Kidney (tissue), 14 donors: ENCODE results near the gene NEK9. TPM values are rescaled to one million over a fixed set of nuclear protein-coding genes. Genes with fewer than 3 reads are reported as not detected.

Experiments used
- DNase-seq, 5 donors: peaks; one replicate each; pipeline ENCODE4 v3.0.0-alpha.2; 2013 to 2020
- FAIRE-seq: peaks from 2 replicates; lab custom pipeline; 2012; peaks lifted over from hg19 to GRCh38; lab: Jason Lieb, UNC
- H3K27ac ChIP-seq, 2 donors: one replicate each; pipeline ENCODE4 v1.7.0; 2013; ENCODE audit warnings: low read depth in 2 of 2, low read length in 2 of 2, inconsistent platforms in 1 of 2
- H3K27me3 ChIP-seq: one replicate; pipeline ENCODE4 v1.7.1; 2013; ENCODE audit warnings: low read length, inconsistent platforms; ENCODE audit not compliant: control insufficient read depth, insufficient read depth
- H3K36me3 ChIP-seq, 3 donors: one replicate each; pipeline versions ENCODE4 v1.7.0 to v1.7.1; 2013; ENCODE audit warnings: low read length in 3 of 3, control low read depth in 1 of 3, inconsistent platforms in 1 of 3; ENCODE audit not compliant: insufficient read depth in 3 of 3, control insufficient read depth in 2 of 3
- H3K4me1 ChIP-seq, 3 donors: one replicate each; pipeline versions ENCODE4 v1.7.0 to v1.7.1; 2013; ENCODE audit warnings: low read length in 3 of 3, inconsistent platforms in 1 of 3, low read depth in 1 of 3; ENCODE audit not compliant: control insufficient read depth in 2 of 3, insufficient read depth in 2 of 3
- H3K4me3 ChIP-seq, 3 donors: one replicate each; pipeline versions ENCODE4 v1.7.0 to v1.8.1; 2013; ENCODE audit warnings: low read length in 3 of 3, control low read depth in 1 of 3, inconsistent platforms in 1 of 3
- H3K9ac ChIP-seq, 3 donors: one replicate each; pipeline versions ENCODE4 v1.7.0 to v1.7.1; 2013; ENCODE audit warnings: low read length in 3 of 3, control low read depth in 1 of 3, inconsistent platforms in 1 of 3
- H3K9me3 ChIP-seq, 3 donors: one replicate each; pipeline versions ENCODE4 v1.7.0 to v1.7.1; 2013; ENCODE audit warnings: low read length in 3 of 3, control low read depth in 1 of 3, inconsistent platforms in 1 of 3; ENCODE audit not compliant: control insufficient read depth in 2 of 3, insufficient read depth in 1 of 3
- intact Hi-C: fragments of 100-400 bp; cut with DNase I; formaldehyde crosslinking; loops from one replicate; pipeline ENCODE4 v1.11.1; 2022
- polyA plus RNA-seq: library from polyadenylated mRNA; stranded (reverse); fragments of 350-450 nt; fragmentation: Illumina TruSeq; extraction: RNeasy Lipid Tissue Mini Kit (QIAGEN cat#74804); gene quantifications from one replicate; pipeline ENCODE4 v1.2.3, GENCODE V29; 2014; ENCODE audit warnings: low read depth, low replicate concordance; ENCODE audit not compliant: insufficient read depth
- total RNA-seq: library from RNA; stranded (reverse); fragmentation: NEBNext Ultra II Directional; extraction: Animal tissue kit (Norgen Biotek cat#: 25700); gene quantifications from one replicate; pipeline ENCODE4 v1.2.1, GENCODE V29; 2021
- TF ChIP-seq, protein P1 (sequence below): IDR thresholded peaks from 3 replicates; pipeline ENCODE4 v1.5.1; 2012; ENCODE audit warnings: mild to moderate bottlenecking, moderate library complexity, borderline replicate concordance; ENCODE audit not compliant: insufficient read depth; ENCODE audit errors: extremely low read depth
- donor health status: control.
- donor health status: control.
- donor health status: control.
- donor health status: control.
- donor health status: control.
- donor health status: DM: yes; HTN: yes; CAD: no.
- donor health status: Normal renal cell carcinoma (clear cell type).

The NEK9 gene
- total and polyA plus RNA-seq, 2 donors from 2014 or later: 25.4 to 81.5 TPM

DNA sequence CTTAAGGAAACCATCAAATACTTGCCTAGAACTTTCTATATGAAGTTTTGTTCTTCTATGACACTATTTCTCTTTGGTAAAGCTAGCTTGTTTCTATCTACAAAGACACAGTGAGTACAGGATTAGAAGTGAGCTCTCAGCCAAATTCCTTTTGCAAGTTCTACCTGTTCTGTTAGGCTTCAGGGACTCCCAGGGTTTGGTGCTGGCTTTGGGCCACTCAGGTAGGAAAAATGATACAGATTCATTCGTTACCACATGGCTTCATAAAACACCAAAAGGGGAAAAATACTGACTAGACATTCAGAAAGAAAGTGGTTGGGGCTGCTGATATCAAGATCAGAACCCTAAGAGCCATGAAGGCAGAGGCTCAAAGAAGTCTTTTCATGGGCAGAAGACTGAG is 43.6 kb downstream of the NEK9 start:
- Histone ChIP-seq H3K4me1 (peaks cover 6 to 10% (median 8%) of the 10 kb centered on the region in 3 donors), H3K9ac (no peak overlapping the region), H3K4me3 (no peak overlapping the region), H3K27ac (no peak overlapping the region), H3K9me3 (no peaks in the 10 kb centered on the region), H3K36me3 (peaks cover 22 to 28% (median 25%) of the 10 kb centered on the region in 3 donors), H3K27me3 (no peaks in the 10 kb centered on the region)
- intact Hi-C loops: loop anchor here (10.0 kb wide), 1 partner anchor 138 kb away; no protein-coding TSS in a partner anchor
- TF ChIP-seq, protein P1, sequence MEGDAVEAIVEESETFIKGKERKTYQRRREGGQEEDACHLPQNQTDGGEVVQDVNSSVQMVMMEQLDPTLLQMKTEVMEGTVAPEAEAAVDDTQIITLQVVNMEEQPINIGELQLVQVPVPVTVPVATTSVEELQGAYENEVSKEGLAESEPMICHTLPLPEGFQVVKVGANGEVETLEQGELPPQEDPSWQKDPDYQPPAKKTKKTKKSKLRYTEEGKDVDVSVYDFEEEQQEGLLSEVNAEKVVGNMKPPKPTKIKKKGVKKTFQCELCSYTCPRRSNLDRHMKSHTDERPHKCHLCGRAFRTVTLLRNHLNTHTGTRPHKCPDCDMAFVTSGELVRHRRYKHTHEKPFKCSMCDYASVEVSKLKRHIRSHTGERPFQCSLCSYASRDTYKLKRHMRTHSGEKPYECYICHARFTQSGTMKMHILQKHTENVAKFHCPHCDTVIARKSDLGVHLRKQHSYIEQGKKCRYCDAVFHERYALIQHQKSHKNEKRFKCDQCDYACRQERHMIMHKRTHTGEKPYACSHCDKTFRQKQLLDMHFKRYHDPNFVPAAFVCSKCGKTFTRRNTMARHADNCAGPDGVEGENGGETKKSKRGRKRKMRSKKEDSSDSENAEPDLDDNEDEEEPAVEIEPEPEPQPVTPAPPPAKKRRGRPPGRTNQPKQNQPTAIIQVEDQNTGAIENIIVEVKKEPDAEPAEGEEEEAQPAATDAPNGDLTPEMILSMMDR: no peak
- no peak for FAIRE-seq
- no peak for DNase-seq

DNA sequence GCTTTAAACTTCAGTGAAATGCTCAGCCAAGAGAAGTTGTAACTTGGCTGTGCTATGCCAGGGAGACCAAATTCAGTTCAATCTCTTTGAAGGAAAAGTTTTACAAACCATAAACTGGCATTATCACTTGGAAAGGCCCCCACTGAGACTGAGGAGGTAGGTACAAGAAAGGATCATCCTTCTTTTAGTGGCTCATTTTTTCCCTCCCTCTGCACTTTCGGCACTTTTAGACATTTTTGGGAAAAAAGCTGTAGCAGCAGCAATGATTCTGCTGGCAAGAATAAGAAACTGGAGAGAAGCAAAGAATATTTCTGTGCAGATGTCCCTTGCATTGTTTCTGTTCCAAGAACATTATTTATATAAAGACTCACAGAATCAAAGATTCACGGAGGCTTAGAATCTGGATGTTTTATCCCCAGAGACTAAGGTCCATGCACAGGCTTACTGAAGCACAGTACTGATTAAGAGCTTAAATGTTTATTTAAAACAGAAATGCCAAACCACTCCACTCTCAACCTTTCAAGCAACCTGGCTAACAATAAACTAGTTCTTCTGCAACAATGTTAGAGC is 45.1 kb downstream of the NEK9 start:
- DNase-seq (peak in 1 of 5 donors; percentile 26), FAIRE-seq (no peak)
- TF ChIP-seq, protein P1: no peak
- H3K4me3 ChIP-seq: peak overlapping the region in 1 of 3 donors; percentile 2
- peaks cover 10 to 15% (median 11%) of the 10 kb centered on the region in 3 donors for H3K36me3 ChIP-seq
- H3K4me1 ChIP-seq: peaks cover 6 to 10% (median 8%) of the 10 kb centered on the region in 3 donors
- H3K9ac ChIP-seq: no peak overlapping the region
- no peaks in the 10 kb centered on the region for H3K27me3 ChIP-seq
- no peak overlapping the region for H3K27ac ChIP-seq
- intact Hi-C loops: loop anchor here (10.0 kb wide), 1 partner anchor 137 kb away; no protein-coding TSS in a partner anchor
- no peaks in the 10 kb centered on the region for H3K9me3 ChIP-seq

DNA sequence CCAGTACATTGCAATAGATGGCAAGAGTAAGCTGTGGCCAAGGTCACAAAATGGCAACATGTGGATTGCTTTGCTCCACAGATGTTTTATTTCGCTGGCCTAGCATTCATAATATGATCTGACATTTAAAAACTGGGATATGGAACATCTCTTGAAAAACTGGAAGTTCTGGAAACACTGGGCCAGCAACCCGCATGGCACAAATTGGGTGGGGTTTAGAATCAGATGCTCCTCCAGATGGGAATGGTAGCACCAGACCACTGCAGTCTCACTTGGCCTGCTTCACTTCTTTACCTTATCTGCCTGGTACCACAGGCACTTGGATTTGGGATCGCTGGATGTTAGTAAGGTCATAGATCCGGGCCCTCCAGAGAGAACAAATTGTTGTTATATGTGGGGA is 47.3 kb downstream of the NEK9 start:
- FAIRE-seq: no peak
- no peaks in the 10 kb centered on the region for H3K27me3 ChIP-seq
- intact Hi-C loops: no loop called here
- H3K4me3 ChIP-seq: no peak overlapping the region
- H3K36me3 ChIP-seq: peaks cover 6 to 10% (median 8%) of the 10 kb centered on the region in 3 donors
- TF ChIP-seq, protein P1: no peak
- H3K9me3 ChIP-seq: no peaks in the 10 kb centered on the region
- no peak overlapping the region for H3K9ac ChIP-seq
- no peak overlapping the region for H3K27ac ChIP-seq
- no peak for DNase-seq
- peaks cover 6 to 10% (median 8%) of the 10 kb centered on the region in 3 donors for H3K4me1 ChIP-seq

DNA sequence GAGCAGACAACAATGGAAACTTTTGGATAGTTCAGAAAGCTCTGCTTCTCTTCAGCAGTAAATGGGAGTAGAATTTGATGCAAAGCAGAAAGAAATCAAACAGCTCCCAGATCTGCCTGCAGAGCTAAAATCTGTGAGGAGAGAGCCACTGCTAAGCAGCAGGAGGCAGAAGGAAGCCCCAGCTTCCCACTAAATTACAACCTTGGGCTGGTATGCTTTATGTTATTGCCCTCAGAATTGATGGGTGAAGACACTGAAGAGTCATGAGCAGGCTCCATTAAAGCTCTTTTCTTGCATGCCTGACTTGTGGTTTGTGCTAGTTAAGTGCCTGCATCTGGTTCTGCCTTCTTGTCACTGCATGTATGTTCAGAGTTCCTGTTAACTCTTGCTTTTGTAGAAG is 49.1 kb downstream of the NEK9 start:
- DNase-seq: no peak
- intact Hi-C loops: no loop called here
- Histone ChIP-seq H3K36me3 (no peaks in the 10 kb centered on the region), H3K27ac (no peak overlapping the region), H3K9ac (no peak overlapping the region), H3K9me3 (no peaks in the 10 kb centered on the region), H3K4me1 (peaks cover 6 to 10% (median 8%) of the 10 kb centered on the region in 3 donors), H3K4me3 (no peak overlapping the region), H3K27me3 (no peaks in the 10 kb centered on the region)
- no peak for FAIRE-seq
- TF ChIP-seq, protein P1: no peak
